Glutamatergic neuron (in vitro differentiated cells): Measurements from ENCODE around the gene TAS2R39. TPM values are rescaled to one million over a fixed set of nuclear protein-coding genes. Genes with fewer than 3 reads are reported as not detected.
"Not testable (repeated sequence)": the region's sequence is repeated elsewhere in the genome, so short reads cannot be mapped to it uniquely, and the experiment has no call there.

Source experiments
- DNase-seq: peaks from one replicate; pipeline ENCODE4 v3.0.0; 2022
- H3K27ac Mint-ChIP-seq: one replicate; pipeline ENCODE4 v1.8.0; 2020; ENCODE audit warnings: mild to moderate bottlenecking, mixed read lengths, inconsistent platforms; ENCODE audit not compliant: unreplicated experiment
- H3K27me3 Mint-ChIP-seq: one replicate; pipeline ENCODE4 v1.8.0; 2020; ENCODE audit warnings: mild to moderate bottlenecking, moderate library complexity, mixed read lengths, inconsistent platforms; ENCODE audit not compliant: unreplicated experiment
- H3K36me3 Mint-ChIP-seq: one replicate; pipeline ENCODE4 v1.8.0; 2020; ENCODE audit warnings: mild to moderate bottlenecking, mixed read lengths, inconsistent platforms; ENCODE audit not compliant: unreplicated experiment
- H3K4me1 Mint-ChIP-seq: one replicate; pipeline ENCODE4 v1.8.0; 2020; ENCODE audit warnings: mild to moderate bottlenecking, low read depth, mixed read lengths, inconsistent platforms; ENCODE audit not compliant: unreplicated experiment
- H3K4me3 Mint-ChIP-seq: one replicate; pipeline ENCODE4 v1.8.0; 2020; ENCODE audit warnings: mild to moderate bottlenecking, mixed read lengths, inconsistent platforms; ENCODE audit not compliant: unreplicated experiment
- H3K9me3 Mint-ChIP-seq: one replicate; pipeline ENCODE4 v1.8.0; 2020; ENCODE audit warnings: mild to moderate bottlenecking, moderate library complexity, mixed read lengths, inconsistent platforms; ENCODE audit not compliant: unreplicated experiment
- total RNA-seq: library from RNA; stranded (reverse); fragmentation: NEBNext Ultra II Directional; extraction: Animal tissue kit (Norgen Biotek cat#: 25700); gene quantifications from one replicate; pipeline ENCODE4 v1.2.1, GENCODE V29; 2021; ENCODE audit not compliant: unreplicated experiment
- TF ChIP-seq, protein P1 (sequence below): fragments of 200-600 bp; sonication (generic); IDR thresholded peaks from one replicate; pipeline ENCODE4 v1.5.0; 2021; ENCODE audit not compliant: partially characterized antibody, unreplicated experiment

The TAS2R39 gene
- total RNA-seq, 1 donor from 2014 or later = not detected

- Mint-ChIP-seq H3K27me3 (no peaks in the 10 kb centered on the region), H3K4me1 (no peaks in the 10 kb centered on the region), H3K27ac (no peak overlapping the region), H3K36me3 (peaks cover 4% of the 10 kb centered on the region), H3K4me3 (no peak overlapping the region), H3K9me3 (no peaks in the 10 kb centered on the region)
- TF ChIP-seq, protein P1, sequence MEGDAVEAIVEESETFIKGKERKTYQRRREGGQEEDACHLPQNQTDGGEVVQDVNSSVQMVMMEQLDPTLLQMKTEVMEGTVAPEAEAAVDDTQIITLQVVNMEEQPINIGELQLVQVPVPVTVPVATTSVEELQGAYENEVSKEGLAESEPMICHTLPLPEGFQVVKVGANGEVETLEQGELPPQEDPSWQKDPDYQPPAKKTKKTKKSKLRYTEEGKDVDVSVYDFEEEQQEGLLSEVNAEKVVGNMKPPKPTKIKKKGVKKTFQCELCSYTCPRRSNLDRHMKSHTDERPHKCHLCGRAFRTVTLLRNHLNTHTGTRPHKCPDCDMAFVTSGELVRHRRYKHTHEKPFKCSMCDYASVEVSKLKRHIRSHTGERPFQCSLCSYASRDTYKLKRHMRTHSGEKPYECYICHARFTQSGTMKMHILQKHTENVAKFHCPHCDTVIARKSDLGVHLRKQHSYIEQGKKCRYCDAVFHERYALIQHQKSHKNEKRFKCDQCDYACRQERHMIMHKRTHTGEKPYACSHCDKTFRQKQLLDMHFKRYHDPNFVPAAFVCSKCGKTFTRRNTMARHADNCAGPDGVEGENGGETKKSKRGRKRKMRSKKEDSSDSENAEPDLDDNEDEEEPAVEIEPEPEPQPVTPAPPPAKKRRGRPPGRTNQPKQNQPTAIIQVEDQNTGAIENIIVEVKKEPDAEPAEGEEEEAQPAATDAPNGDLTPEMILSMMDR = no peak
- DNase-seq = no peak
These were observed 18.9 kb downstream of the TAS2R39 start for GRCh38 chr7:143202161-143202560.

DNA sequence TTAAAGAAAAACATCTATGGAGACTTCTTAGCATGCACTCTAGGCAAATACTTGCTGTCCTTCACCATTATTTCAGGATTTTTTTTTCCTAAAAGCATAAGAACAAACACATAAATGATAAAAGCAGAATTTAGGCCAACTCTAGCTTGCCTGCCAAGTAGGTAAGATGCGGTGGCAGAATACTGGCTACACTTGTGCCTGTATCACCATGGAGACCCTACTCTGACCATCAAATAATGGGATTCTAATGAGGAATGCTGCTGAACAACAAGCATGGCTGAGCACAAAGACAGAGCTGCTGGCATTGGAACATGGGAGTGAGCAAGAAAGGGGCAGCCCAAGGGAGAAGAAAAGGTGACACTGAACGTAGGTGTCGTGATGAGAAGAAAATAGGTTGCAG lies 20.2 kb downstream of the TAS2R39 start:
- no peak overlapping the region for H3K4me3 Mint-ChIP-seq
- no peaks in the 10 kb centered on the region for H3K9me3 Mint-ChIP-seq
- H3K4me1 Mint-ChIP-seq = no peaks in the 10 kb centered on the region
- H3K27ac Mint-ChIP-seq = no peak overlapping the region
- H3K27me3 Mint-ChIP-seq = no peaks in the 10 kb centered on the region
- DNase-seq = no peak
- TF ChIP-seq, protein P1 = no peak
- peaks cover 4% of the 10 kb centered on the region for H3K36me3 Mint-ChIP-seq

DNA sequence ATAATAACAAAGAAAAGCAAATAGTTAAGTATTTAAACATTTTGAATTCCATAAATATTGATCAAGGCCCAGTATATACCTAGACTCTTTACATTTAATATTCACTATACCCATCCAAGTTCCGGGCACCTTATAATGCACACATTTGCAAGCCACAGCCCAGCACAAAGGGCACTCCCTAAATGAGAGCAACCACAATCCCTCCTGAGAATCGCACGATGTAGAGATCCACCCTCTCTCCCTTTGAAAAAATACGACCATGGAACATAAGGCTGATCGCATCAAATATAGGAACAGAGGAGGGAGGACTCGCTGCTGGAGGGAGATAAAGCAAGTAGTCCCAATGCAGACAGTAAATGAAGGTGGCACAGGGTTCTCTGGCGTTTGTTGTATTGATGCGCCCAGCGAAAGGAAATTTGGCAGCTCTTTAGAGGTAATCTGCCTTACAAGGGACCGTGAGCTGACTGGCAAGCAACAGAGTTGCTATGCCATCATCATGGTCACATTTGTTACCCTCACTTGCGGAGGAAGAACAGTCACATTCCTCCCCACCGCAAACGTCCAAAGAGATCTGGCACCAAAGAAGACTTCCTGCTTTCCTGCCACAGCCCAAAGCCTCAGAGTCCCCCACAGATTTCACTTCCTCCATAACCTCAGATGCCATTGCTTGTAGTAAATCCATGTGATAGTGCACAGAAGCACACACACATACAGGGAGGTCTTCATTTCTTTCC lies 22.5 kb downstream of the TAS2R39 start:
- no peaks in the 10 kb centered on the region for H3K36me3 Mint-ChIP-seq
- TF ChIP-seq, protein P1 = no peak
- no peaks in the 10 kb centered on the region for H3K9me3 Mint-ChIP-seq
- DNase-seq = no peak
- no peaks in the 10 kb centered on the region for H3K4me1 Mint-ChIP-seq
- H3K4me3 Mint-ChIP-seq = no peak overlapping the region
- H3K27ac Mint-ChIP-seq = no peak overlapping the region
- no peaks in the 10 kb centered on the region for H3K27me3 Mint-ChIP-seq

DNA sequence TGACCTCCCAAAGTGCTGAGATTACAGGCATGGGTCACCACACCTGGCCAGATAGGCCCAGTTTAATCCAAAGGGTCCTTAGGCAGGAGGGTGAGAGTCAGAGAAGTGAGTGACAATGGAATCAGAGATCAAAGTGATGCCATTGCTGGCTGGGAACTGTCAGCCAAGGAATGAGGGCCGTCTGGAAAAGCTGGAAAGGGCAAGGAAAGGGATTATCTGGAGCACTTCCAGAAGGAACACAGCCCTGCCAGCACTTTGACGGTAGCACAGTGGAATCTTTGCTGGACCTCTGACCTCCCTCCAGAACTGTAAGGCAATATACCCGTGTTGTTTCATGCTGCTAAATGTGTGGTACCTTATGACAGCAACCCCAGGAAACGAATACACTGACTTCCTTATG lies 27.3 kb downstream of the TAS2R39 start:
- H3K36me3 Mint-ChIP-seq = no peaks in the 10 kb centered on the region
- no peak for DNase-seq
- no peaks in the 10 kb centered on the region for H3K27me3 Mint-ChIP-seq
- TF ChIP-seq, protein P1 = no peak
- H3K4me1 Mint-ChIP-seq = no peaks in the 10 kb centered on the region
- no peak overlapping the region for H3K27ac Mint-ChIP-seq
- no peaks in the 10 kb centered on the region for H3K9me3 Mint-ChIP-seq
- H3K4me3 Mint-ChIP-seq = no peak overlapping the region

DNA sequence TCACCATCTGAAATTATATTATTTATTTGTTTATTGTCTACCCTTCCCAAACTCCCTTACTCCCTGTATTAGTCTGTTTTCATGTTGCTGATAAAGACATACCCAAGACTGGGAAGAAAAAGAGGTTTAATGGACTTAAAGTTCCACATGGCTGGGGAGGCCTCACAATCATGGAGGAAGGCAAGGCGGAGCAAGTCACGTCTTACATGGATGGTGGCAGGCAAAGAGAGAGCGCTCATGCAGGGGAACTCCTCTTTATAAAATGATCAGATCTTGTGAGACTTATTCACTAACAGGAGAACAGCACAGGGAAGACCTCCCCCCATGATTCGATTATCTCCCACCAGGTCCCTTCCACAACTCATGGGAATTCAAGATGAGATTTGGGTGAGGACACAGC lies 30.3 kb downstream of the TAS2R39 start:
- H3K9me3 Mint-ChIP-seq, H3K4me3 Mint-ChIP-seq: not testable (repeated sequence)

More for the DNA sequence above, 30.3 kb downstream of the TAS2R39 start:
- H3K27me3 Mint-ChIP-seq, H3K27ac Mint-ChIP-seq, H3K36me3 Mint-ChIP-seq, DNase-seq: not testable (repeated sequence)
- peaks cover 16% of the 10 kb centered on the region for H3K4me1 Mint-ChIP-seq
